CD14-positive monocyte (primary cell): ENCODE results near the gene NPRL2. TPM values are rescaled to one million over a fixed set of nuclear protein-coding genes. Genes with fewer than 3 reads are reported as not detected.

Experiments used
- DNase-seq, 3 donors: peaks; one replicate each; pipeline ENCODE4 v3.0.0-alpha.2; 2011 to 2022
- H2AFZ ChIP-seq: 2 replicates; pipeline ENCODE4 v1.6.0; 2012; ENCODE audit warnings: mild to moderate bottlenecking, low read depth, low read length, inconsistent platforms; ENCODE audit not compliant: insufficient read depth, poor library complexity, severe bottlenecking
- H3K27ac ChIP-seq, 2 donors: 1 replicate in 1 of 2; 2 replicates in 1 of 2; pipeline ENCODE4 v1.5.1; 2012 to 2013; ENCODE audit warnings: low read length in 2 of 2, control low read depth in 1 of 2, inconsistent platforms in 1 of 2, low read depth in 1 of 2, mild to moderate bottlenecking in 1 of 2
- H3K27me3 ChIP-seq, 2 donors: one replicate each; pipeline versions ENCODE4 v1.6.0 to v1.6.1; 2011 to 2013; ENCODE audit warnings: low read length in 2 of 2; ENCODE audit not compliant: control insufficient read depth in 2 of 2, insufficient read depth in 2 of 2
- H3K36me3 ChIP-seq, 2 donors: replicated peaks in 1 of 2; 1 replicate in 1 of 2; 2 replicates in 1 of 2; pipeline versions ENCODE4 v1.5.1 to v1.6.1; 2012 to 2013; ENCODE audit warnings: low read length in 2 of 2, control low read depth in 1 of 2, inconsistent platforms in 1 of 2, mild to moderate bottlenecking in 1 of 2; ENCODE audit not compliant: insufficient read depth in 2 of 2, control insufficient read depth in 1 of 2
- H3K4me1 ChIP-seq, 2 donors: 1 replicate in 1 of 2; 2 replicates in 1 of 2; pipeline versions ENCODE4 v1.5.1 to v1.6.1; 2012 to 2013; ENCODE audit warnings: low read length in 2 of 2, control low read depth in 1 of 2, inconsistent platforms in 1 of 2, mild to moderate bottlenecking in 1 of 2, moderate library complexity in 1 of 2; ENCODE audit not compliant: insufficient read depth in 2 of 2, control insufficient read depth in 1 of 2
- H3K4me2 ChIP-seq: replicated peaks from 2 replicates; pipeline ENCODE3; 2012; ENCODE audit warnings: low read length, moderate library complexity, mild to moderate bottlenecking; ENCODE audit not compliant: poor library complexity, severe bottlenecking; ENCODE audit errors: extremely low read depth
- H3K4me3 ChIP-seq, 3 experiments: fragments of 200-600 bp in 1 of 3; sonication (generic) in 1 of 3; replicated peaks in 1 of 3; 1 replicate in 2 of 3; 2 replicates in 1 of 3; pipeline ENCODE4 v1.5.1; 2011 to 2013; ENCODE audit warnings: low read length in 3 of 3, mild to moderate bottlenecking in 3 of 3, control low read depth in 2 of 3, low read depth in 2 of 3, inconsistent platforms in 1 of 3, moderate library complexity in 1 of 3
- H3K79me2 ChIP-seq: 2 replicates; pipeline ENCODE4 v1.6.0; 2012; ENCODE audit warnings: mild to moderate bottlenecking, control low read depth, inconsistent platforms, low read length, moderate library complexity; ENCODE audit not compliant: insufficient read depth
- H3K9ac ChIP-seq: 2 replicates; pipeline ENCODE4 v1.6.0; 2017; ENCODE audit warnings: low read length, mild to moderate bottlenecking; ENCODE audit not compliant: insufficient read depth, poor library complexity, severe bottlenecking
- H3K9me3 ChIP-seq, 2 donors: replicated peaks in 1 of 2; 1 replicate in 1 of 2; 2 replicates in 1 of 2; pipeline versions ENCODE4 v1.5.1 to v1.6.1; 2012 to 2013; ENCODE audit warnings: low read length in 2 of 2, control low read depth in 1 of 2; ENCODE audit not compliant: control insufficient read depth in 1 of 2, insufficient read depth in 1 of 2
- H4K20me1 ChIP-seq: 2 replicates; pipeline ENCODE4 v1.6.0; 2012; ENCODE audit warnings: mild to moderate bottlenecking, low read length, control low read depth, moderate library complexity; ENCODE audit not compliant: insufficient read depth
- H3K27ac Mint-ChIP-seq, 7 donors: one replicate each; pipeline ENCODE4 v1.8.0; 2020; ENCODE audit warnings: mild to moderate bottlenecking in 7 of 7, mixed read lengths in 7 of 7, moderate library complexity in 6 of 7, inconsistent platforms in 2 of 7
- H3K27me3 Mint-ChIP-seq, 3 donors: one replicate each; pipeline ENCODE4 v1.8.0; 2021 to 2022; ENCODE audit warnings: low read depth in 3 of 3, mild to moderate bottlenecking in 3 of 3, mixed read lengths in 3 of 3, moderate library complexity in 3 of 3, inconsistent platforms in 1 of 3
- H3K36me3 Mint-ChIP-seq, 2 donors: one replicate each; pipeline ENCODE4 v1.8.0; 2020; ENCODE audit warnings: mixed read lengths in 2 of 2, inconsistent platforms in 1 of 2, mild to moderate bottlenecking in 1 of 2
- H3K4me1 Mint-ChIP-seq: one replicate; pipeline ENCODE4 v1.8.0; 2020; ENCODE audit warnings: mild to moderate bottlenecking, mixed read lengths
- H3K4me3 Mint-ChIP-seq, 2 donors: one replicate each; pipeline ENCODE4 v1.8.0; 2020; ENCODE audit warnings: mild to moderate bottlenecking in 2 of 2, mixed read lengths in 2 of 2, moderate library complexity in 1 of 2
- H3K9me3 Mint-ChIP-seq, 7 donors: one replicate each; pipeline ENCODE4 v1.8.0; 2020 to 2022; ENCODE audit warnings: mixed read lengths in 7 of 7, mild to moderate bottlenecking in 6 of 7, moderate library complexity in 6 of 7, inconsistent platforms in 2 of 7
- CTCF ChIP-seq: fragments of 200-600 bp; IDR thresholded peaks from one replicate; pipeline ENCODE4 v1.8.0; 2022; ENCODE audit warnings: antibody characterized with exemption, mild to moderate bottlenecking
- WGBS: methylation state at CpG from one replicate; pipeline ENCODE4 v1.1.5; 2013; ENCODE audit warnings: missing lambda C conversion rate; ENCODE audit not compliant: insufficient coverage; 5-methylcytosine and 5-hydroxymethylcytosine counted together
- intact Hi-C, 2 donors: fragments of 100-400 bp; cut with micrococcal nuclease; formaldehyde crosslinking; loops; one replicate each; pipeline versions ENCODE4 v1.15.0 to v1.15.1; 2023
- polyA plus RNA-seq, 3 donors: library from polyadenylated mRNA; depleted of rRNA in 1 of 3; unstranded in 2 of 3; stranded (reverse) in 1 of 3; fragments of 300-500 nt in 2 of 3; fragments of >200 nt in 1 of 3; fragmentation: Illumina TruSeq in 2 of 3; gene quantifications; 1 replicate in 2 of 3; 2 replicates in 1 of 3; pipeline ENCODE4 v1.2.3, GENCODE V29; 2012 to 2021

The NPRL2 gene
- polyA plus RNA-seq, 3 donors = 20.9 to 37.9 (median 23.5) TPM

GRCh38 chr3:50319894-50320625 lies 30.5 kb downstream of the NPRL2 start:
- Histone ChIP-seq H3K9ac (peak overlapping the region; percentile 90), H3K36me3 (peaks cover 0 to 28% of the 10 kb centered on the region in 2 donors), H3K79me2 (peaks cover 21% of the 10 kb centered on the region), H4K20me1 (peaks cover 2% of the 10 kb centered on the region), H3K27me3 (no peaks in the 10 kb centered on the region), H3K4me2 (peak overlapping the region; percentile 87), H3K9me3 (no peaks in the 10 kb centered on the region), H3K4me1 (peaks cover 71 to 81% of the 10 kb centered on the region in 2 donors), H2AFZ (no peak overlapping the region), H3K27ac (peak overlapping the region; percentile 18 to 81), H3K4me3 (peak overlapping the region; percentile 60 to 90 (median 77))
- no peak for TF ChIP-seq CTCF
- 97% methylated on average over 26 of the region's 29 CpGs for WGBS
- peak overlapping the region in 3 of 7 donors; percentile 74 to 87 (median 80) for H3K27ac Mint-ChIP-seq
- H3K4me1 Mint-ChIP-seq = peaks cover 74% of the 10 kb centered on the region
- peaks cover 0 to 5% (median 2%) of the 10 kb centered on the region in 3 donors for H3K27me3 Mint-ChIP-seq
- H3K36me3 Mint-ChIP-seq = peaks cover 22 to 41% of the 10 kb centered on the region in 2 donors
- no peak for DNase-seq
- intact Hi-C loops = loop anchor here (2.0 kb wide), 1 partner anchor 21 kb away; the partner anchor contains the start of genes HYAL3 (in 2 of the 2) and NAA80 (in 2 of the 2)
- peak overlapping the region; percentile 86 to 94 for H3K4me3 Mint-ChIP-seq
- no peaks in the 10 kb centered on the region for H3K9me3 Mint-ChIP-seq

GRCh38 chr3:50319181-50319893 lies 31.2 kb downstream of the NPRL2 start:
- Histone ChIP-seq H4K20me1 (no peaks in the 10 kb centered on the region), H3K4me1 (peaks cover 64 to 74% of the 10 kb centered on the region in 2 donors), H3K27ac (peak overlapping the region; percentile 18 to 81), H3K36me3 (peaks cover 0 to 29% of the 10 kb centered on the region in 2 donors), H3K79me2 (peaks cover 21% of the 10 kb centered on the region), H3K4me2 (peak overlapping the region; percentile 87), H2AFZ (peak overlapping the region; percentile 80), H3K4me3 (peak overlapping the region in 1 of 3 experiments; percentile 90), H3K9ac (peak overlapping the region; percentile 54), H3K27me3 (no peaks in the 10 kb centered on the region), H3K9me3 (no peaks in the 10 kb centered on the region)
- no peak for TF ChIP-seq CTCF
- Mint-ChIP-seq H3K9me3 (no peaks in the 10 kb centered on the region), H3K36me3 (peaks cover 20 to 39% of the 10 kb centered on the region in 2 donors), H3K4me1 (peaks cover 67% of the 10 kb centered on the region), H3K27me3 (peaks cover 0 to 6% (median 2%) of the 10 kb centered on the region in 3 donors), H3K27ac (peak overlapping the region in 5 of 7 donors; percentile 79 to 92 (median 85)), H3K4me3 (peak overlapping the region; percentile 66 to 85)
- DNase-seq = no peak
- intact Hi-C loops = no loop called here
- 98% methylated on average over 15 of the region's 16 CpGs for WGBS
